Activated CD4-positive, alpha-beta T cell treated with anti-CD3 and anti-CD28 coated beads, Interleukin-2, amount 50 U/mL, for 16 hours (primary cell): ENCODE measurements around the gene ENDOV.

Experiments used
- DNase-seq: peaks from one replicate; pipeline ENCODE4 v3.0.0-alpha.2; 2020

The ENDOV gene

GRCh38 chr17:80416940-80417293 lies 1.9 kb downstream of the ENDOV start:
- DNase-seq = no peak

DNA sequence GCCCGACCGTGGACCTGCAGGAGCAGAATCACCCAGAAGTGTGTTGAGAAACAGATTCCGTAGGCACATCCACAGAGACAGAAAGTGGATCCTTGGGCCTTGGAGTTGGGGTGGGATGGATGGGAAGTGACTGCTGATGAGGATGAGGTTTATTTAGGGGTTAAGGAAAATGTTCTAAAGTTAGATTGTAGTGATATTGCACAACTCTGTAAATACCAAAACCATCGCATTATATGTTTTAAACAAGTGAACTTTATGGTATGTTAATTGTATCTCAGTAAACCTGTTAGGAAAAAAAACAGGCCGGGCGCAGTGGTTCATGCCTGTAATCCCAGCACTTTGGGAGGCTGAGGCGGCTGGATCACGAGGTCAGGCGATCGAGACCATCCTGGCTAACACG lies 3.6 kb downstream of the ENDOV start:
- no peak for DNase-seq

- DNase-seq = no peak
Observed at GRCh38 chr17:80419255-80419654, 4.3 kb downstream of the ENDOV start.

GRCh38 chr17:80421381-80422090 lies 6.6 kb downstream of the ENDOV start:
- no peak for DNase-seq

DNA sequence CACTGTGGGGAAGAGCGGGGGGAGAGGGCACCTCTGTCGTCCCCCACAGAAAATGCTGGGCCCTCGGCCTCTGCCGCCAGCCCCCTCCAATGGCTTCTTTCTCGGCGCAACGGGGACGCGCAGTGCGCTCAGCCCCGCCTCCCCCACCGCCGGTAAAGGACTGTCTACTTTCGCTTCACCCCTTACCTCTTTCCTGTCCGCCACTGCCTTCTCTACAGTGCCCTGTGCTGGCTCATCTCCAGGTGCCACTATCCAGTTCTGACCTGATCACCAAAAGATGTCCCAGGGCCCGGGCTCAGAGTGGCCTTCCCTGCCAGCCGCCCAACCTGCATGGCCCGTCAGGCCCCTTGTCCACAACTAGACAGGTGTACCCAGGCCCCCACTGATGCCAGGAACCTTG lies 7.3 kb downstream of the ENDOV start:
- no peak for DNase-seq

DNA sequence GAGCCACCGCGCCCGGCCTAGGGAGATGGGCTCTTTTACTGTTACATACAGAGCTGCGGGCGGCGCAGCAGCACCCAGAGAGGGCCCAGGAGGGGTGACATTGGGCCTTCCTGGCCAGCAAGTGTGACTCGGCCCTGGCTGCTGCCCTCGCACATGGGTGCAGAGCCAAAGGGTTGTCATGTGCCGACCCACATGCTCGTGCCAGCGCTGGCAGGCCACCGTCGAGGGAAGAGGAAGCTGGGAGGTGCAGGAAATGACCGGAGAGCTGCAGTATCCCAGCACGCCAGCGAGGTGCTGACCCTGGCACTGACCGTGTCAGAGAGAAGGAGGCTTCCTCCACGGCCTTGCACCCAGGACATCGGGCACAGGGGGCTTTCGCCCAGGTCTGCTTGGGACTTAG lies 8.0 kb downstream of the ENDOV start:
- no peak for DNase-seq

- no peak for DNase-seq
Observed at GRCh38 chr17:80423536-80424225, 8.7 kb downstream of the ENDOV start.

GRCh38 chr17:80424261-80424660 lies 9.3 kb downstream of the ENDOV start:
- DNase-seq = no peak

DNA sequence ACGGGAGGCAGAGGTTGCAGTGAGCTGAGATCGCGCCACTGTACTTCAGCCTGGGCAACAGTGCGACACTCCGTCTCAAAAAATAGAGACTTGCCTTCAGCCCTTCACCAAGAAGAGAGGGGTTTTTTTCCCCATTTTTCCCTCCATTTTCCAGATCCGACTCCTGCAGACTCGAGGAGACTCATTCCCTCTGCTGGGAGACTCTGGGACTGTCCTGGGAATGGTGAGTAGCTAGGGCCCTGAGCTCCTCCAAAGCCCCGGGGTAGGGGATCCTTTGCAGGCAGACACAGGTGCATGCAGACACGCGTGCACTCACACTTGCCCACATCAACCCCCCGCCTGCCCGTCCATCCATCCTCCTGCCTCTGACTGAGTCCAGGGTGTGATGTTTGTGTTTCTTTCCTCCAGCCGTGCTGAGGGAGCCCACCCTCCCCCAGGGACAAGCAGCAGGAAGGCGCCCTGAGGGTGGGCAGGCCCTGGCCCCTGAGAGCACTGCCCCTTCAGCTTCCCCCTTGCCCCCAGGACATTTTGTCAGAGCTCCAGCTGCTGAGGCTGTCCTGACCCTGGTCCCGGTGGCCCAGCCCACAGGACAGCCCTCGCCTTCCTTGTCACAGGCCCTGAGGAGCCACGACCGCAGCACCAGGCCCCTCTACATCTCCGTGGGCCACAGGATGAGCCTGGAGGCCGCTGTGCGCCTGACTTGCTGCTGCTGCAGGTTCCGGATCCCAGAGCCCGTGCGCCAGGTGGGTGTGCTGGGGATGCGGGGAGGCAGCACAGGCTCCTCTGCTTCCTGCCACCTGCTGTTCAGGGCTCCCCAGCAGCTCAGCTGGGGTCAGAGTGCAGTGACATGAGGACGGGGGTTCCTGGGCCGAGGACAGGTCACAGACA lies 10.2 kb downstream of the ENDOV start:
- no peak for DNase-seq

- DNase-seq = no peak
Observed at GRCh38 chr17:80425835-80426426, 11.0 kb downstream of the ENDOV start.

- DNase-seq = peak; percentile 84
Observed at GRCh38 chr17:80426671-80427326, 11.8 kb downstream of the ENDOV start.

- no peak for DNase-seq
Observed at GRCh38 chr17:80427366-80428282, 12.7 kb downstream of the ENDOV start.

DNA sequence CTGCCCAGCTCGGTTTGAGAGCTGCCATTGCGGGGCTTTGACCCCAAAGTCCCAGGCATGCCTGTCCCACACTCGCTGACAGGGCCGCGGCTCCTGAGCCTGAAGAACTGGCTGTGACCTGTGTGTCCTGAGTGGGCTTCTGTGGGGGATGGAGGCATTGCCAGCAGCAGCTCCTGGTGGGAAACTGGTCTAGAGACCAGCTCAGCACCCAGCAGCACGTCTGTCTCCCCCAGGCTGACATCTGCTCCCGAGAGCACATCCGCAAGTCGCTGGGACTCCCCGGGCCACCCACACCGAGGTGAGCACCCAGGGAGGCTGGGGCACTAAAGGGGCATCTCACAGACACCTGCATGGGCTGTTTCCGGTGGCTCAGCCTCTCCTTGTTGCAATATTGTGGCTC lies 13.4 kb downstream of the ENDOV start:
- DNase-seq = no peak

DNA sequence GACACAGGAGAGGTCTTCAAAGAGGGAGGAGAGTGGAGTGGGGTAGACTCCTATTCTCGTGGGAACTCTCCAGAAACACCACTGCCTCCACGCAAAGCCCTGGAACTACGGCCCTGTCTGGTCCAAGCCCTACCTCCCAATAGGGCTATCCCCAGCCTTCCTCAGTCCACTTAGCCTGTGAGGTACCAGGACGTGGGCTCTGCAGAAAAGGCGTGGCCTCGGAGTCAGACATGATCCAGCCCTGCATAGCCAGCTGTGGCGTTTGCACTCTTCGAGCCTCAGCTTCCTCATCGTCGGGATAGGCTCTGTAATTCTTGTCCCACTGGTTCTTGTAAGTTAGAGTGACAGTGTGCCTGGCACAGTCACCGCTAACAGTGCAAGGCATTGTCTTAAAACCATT lies 13.8 kb downstream of the ENDOV start:
- DNase-seq = no peak

DNA sequence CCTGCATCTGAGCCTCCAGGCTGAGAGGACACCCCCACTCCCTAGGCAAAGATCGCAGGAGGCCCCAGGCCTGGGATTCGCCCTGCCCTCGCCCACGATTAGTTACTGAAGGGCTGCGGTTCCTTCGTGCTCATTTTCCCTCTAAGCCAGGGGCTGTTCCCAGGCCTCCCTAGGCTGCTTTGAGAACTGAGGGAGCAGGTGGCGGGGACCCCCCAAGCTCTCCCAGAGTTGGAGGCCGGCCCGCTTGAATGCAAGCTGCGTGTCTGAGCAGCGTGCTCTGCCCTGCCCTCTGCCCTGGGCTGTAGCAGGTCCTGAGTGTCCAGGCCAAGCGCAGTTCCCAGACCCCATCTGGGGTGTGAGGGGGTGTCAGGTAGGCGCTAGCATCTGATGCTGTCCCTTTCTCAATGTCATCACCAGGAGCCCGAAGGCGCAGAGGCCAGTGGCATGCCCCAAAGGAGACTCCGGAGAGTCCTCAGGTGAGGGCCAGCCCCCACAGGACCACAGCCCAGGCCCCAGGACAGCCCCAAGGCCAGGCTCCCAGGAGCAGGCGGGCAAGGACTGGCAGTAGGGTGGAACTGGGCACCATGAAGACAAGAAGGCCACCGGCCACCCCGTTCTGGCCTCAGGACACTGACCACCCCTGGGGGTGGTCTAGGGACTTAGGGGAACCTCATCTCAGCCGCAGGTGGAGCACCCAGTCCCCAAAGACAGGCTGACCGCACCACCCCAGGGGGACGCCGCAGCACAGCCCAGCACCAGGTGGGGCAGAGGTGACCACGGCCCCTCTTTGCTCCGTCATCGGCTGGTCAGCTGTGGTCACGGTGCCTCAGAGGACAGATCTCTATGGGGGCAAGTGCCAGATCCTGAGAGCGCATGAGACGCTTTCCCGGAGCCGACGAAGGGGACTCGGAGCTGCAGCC lies 14.6 kb downstream of the ENDOV start:
- DNase-seq = no peak

DNA sequence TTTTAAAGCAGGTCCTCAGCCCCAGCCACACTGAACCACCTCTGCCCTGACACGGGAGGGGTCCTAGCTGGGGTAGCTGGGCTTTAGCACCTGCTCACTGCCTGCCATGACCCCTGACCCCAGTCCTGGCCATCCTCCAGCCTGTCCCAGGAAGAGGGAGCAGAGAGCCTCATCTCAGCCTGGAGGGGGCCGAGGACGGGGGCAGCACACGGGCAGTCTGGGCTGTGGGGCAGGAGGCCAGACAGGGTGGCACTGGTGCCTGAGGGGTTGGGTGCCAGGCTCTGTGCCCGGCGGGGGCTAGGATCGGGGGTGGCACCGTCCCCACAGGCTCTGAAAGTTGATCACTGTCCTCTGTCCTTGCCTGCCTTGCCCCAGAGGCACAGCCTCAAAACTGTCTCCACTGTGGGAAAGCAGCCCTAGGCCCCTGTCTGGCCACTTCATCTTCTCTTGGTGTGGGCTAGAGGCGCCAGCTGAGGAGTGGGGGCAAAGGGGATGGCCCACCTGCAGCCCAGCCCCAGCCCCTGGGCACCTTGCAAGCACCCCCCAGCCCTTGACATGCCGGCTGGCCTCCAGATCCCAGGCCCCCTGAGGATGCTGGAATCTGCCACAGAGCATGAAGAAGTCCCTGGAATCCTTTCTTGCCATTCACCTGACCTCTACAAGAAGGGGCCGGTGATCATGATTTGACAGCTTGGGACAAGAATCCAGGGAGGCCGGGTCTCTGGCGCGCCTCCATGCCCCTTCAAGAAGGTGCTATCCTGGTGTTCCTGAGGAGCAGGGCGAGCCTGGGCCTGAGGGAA lies 15.7 kb downstream of the ENDOV start:
- no peak for DNase-seq

DNA sequence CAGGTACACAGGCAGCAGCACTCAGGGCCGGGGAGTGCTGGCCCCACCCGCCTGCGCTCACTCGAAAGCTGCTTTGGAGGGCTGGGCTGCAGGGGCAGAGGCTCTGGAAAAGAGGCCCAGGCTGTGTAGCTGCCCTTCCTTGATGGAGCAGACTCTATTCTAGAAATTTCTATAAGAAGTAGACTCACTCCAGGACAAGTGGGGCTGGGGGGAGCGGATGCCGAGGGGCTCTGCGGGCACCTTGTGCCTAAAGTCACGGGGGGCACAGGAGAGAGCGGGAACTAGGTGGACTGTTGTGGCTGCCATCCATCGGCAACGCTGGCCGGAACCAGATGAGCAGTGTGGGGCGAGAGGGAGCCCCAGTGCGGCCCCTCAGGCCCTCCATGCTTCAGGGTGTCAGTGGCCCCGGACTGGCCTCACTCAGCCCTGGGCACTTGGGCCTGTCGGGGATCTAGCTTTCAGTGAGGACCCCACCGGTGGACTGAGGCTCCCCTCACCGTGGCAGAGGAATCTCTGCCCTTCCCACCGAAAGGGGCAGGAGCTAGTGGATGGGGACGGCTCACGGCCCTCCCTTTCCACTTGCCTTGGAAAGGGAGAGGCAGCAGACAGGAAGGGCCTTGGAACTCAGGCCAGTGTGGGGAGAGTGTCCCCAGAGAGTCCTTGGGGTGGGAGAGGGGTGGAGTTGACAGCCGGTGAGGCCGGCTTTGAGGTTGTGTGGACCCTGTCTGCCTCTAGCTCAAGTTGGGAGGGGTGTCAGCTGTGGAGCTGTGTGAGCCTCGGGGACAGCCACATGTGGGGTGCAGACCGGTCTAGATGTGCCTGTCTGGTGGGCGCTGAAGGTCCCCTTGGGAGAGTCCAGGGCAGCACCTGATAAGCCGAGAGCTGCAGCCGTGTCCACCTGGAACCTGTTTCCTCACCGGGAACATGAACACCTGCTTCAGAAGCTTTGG lies 16.6 kb downstream of the ENDOV start:
- DNase-seq = no peak

DNA sequence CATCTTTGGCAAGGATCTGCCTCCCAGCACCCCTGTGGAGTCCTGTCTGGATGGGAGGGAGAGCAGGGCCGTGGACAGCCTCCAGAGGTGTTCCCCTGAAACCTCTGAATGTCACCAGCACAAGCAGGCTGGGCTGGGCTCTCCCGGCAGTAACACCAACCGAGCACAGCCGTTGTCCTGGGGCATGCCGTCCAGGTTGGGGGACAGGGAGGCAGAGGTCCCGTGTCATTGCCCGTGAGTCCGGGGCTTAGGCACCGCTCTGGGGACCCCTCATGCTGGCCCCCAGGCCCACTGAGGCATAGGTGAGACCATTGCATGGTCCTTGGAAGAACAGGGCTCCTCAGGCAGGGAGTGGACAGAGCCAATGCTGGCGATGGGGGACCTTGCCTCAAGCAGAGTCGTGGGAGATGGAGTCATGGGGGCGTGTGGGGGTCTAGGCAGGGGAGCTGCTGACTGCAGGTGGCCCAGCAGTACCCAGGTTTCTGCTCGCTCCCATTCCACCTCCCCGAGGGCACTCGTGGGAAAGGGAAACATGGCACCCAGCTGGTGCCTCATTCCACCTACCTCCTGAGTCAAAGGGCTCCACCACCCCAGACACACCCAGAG lies 17.5 kb downstream of the ENDOV start:
- DNase-seq = no peak
